Gastrocnemius medialis (tissue), 4 donors: ENCODE results near the gene CYREN. TPM values are rescaled to one million over a fixed set of nuclear protein-coding genes. Genes with fewer than 3 reads are reported as not detected.

Experiments
- ATAC-seq, 2 donors: fragments of 150-250 bp; one replicate each; pipeline ENCODE4 v1.9.1; 2016
- DNase-seq, 2 donors: peaks; one replicate each; pipeline ENCODE4 v3.0.0-alpha.2; 2019
- H3K27ac ChIP-seq, 4 donors: fragments of 200-600 bp; sonication (generic); 1 replicate in 1 of 4; 2 replicates in 3 of 4; pipeline ENCODE4 v1.5.1; 2016 to 2018; ENCODE audit warnings: mild to moderate bottlenecking in 2 of 4, moderate library complexity in 1 of 4
- H3K27me3 ChIP-seq, 3 donors: fragments of 200-600 bp; sonication (generic) in 2 of 3; 1 replicate in 1 of 3; 2 replicates in 2 of 3; pipeline versions ENCODE4 v1.5.1 to v1.6.0; 2016 to 2019; ENCODE audit warnings: mild to moderate bottlenecking in 1 of 3, moderate library complexity in 1 of 3
- H3K36me3 ChIP-seq, 2 donors: fragments of 200-600 bp; sonication (generic) in 1 of 2; one replicate each; pipeline ENCODE4 v1.5.1; 2017 to 2018
- H3K4me1 ChIP-seq, 2 donors: fragments of 200-600 bp; sonication (generic) in 1 of 2; one replicate each; pipeline ENCODE4 v1.5.1; 2016 to 2017; ENCODE audit warnings: mild to moderate bottlenecking in 2 of 2
- H3K4me3 ChIP-seq, 4 donors: fragments of 200-600 bp; sonication (generic) in 3 of 4; 1 replicate in 1 of 4; 2 replicates in 3 of 4; pipeline ENCODE4 v1.5.1; 2016 to 2019; ENCODE audit warnings: mild to moderate bottlenecking in 2 of 4
- H3K9me3 ChIP-seq, 3 donors: fragments of 200-600 bp; sonication (generic) in 2 of 3; 1 replicate in 1 of 3; 2 replicates in 2 of 3; pipeline ENCODE4 v1.5.1; 2016 to 2019
- CTCF ChIP-seq, 5 experiments: fragments of 450-650 bp in 3 of 5; fragments of 200-600 bp in 2 of 5; sonication (generic) in 2 of 5; IDR thresholded peaks in 4 of 5; conservative IDR thresholded peaks in 1 of 5; 1 replicate in 4 of 5; 2 replicates in 1 of 5; pipeline ENCODE4 v1.5.1; 2016 to 2019; ENCODE audit warnings: antibody characterized with exemption in 5 of 5, mild to moderate bottlenecking in 3 of 5, moderate library complexity in 3 of 5
- POLR2A ChIP-seq, 2 donors: fragments of 450-650 bp; IDR thresholded peaks; one replicate each; pipeline ENCODE4 v1.6.1; 2017; ENCODE audit warnings: antibody characterized with exemption in 2 of 2, mild to moderate bottlenecking in 2 of 2, moderate library complexity in 2 of 2
- in situ Hi-C, 4 donors: fragments of 200-750 bp; cut with MboI; loops; one replicate each; pipeline versions ENCODE4 v1.15.0 to v1.8.0; 2017; ENCODE audit warnings: low sequenced_read_pairs in 4 of 4
- intact Hi-C: fragments of 100-400 bp; cut with DNase I; formaldehyde crosslinking; loops from one replicate; pipeline ENCODE4 v1.15.1; 2023; ENCODE audit warnings: low total_unique reads
- total RNA-seq, 4 donors: library from RNA; depleted of rRNA; stranded (reverse); fragments of >200 nt; gene quantifications; one replicate each; pipeline versions ENCODE4 v1.1.0 to v1.2.3, GENCODE V29; 2016

CYREN gene
- total RNA-seq, 4 donors from 2014 or later = 11.8 to 51.5 (median 20.4) TPM

- DNase-seq (no peak), ATAC-seq (no peak)
- TF ChIP-seq CTCF (IDR thresholded peaks at IDR 0.05 in 4 of 5, conservative IDR thresholded peaks at IDR 0.05 in 1 of 5) = no peak
- TF ChIP-seq POLR2A (IDR thresholded peaks at IDR 0.05) = no peak
- in situ Hi-C loops = loop anchor here in 2 of 4 donors (25.0 kb wide), 2 partner anchors 212 to 537 kb away; partner anchors contain the start of gene AGBL3 (in 1 of the 2)
- Histone ChIP-seq H3K27me3 (no peaks in the 10 kb centered on the region), H3K36me3 (peaks cover 0 to 79% of the 10 kb centered on the region in 2 donors), H3K27ac (no peak overlapping the region), H3K4me1 (peaks cover under 1 to 6% of the 10 kb centered on the region in 2 donors), H3K9me3 (no peaks in the 10 kb centered on the region), H3K4me3 (no peak overlapping the region)
- intact Hi-C loops = no loop called here
Measured at GRCh38 chr7:135199439-135199838, 28.9 kb upstream of the CYREN start.

- no peaks in the 10 kb centered on the region for H3K9me3 ChIP-seq
- H3K27me3 ChIP-seq = no peaks in the 10 kb centered on the region
- no peak for TF ChIP-seq CTCF (IDR thresholded peaks at IDR 0.05 in 4 of 5, conservative IDR thresholded peaks at IDR 0.05 in 1 of 5)
- no peak for TF ChIP-seq POLR2A (IDR thresholded peaks at IDR 0.05)
- no peak overlapping the region for H3K27ac ChIP-seq
- DNase-seq (no peak), ATAC-seq (no peak)
- in situ Hi-C loops = loop anchor here in 2 of 4 donors (25.0 kb wide), 2 partner anchors 211 to 536 kb away; partner anchors contain the start of gene AGBL3 (in 1 of the 2)
- intact Hi-C loops = no loop called here
- H3K36me3 ChIP-seq = peaks cover 0 to 77% of the 10 kb centered on the region in 2 donors
- H3K4me3 ChIP-seq = no peak overlapping the region
- H3K4me1 ChIP-seq = peaks cover 0 to 6% of the 10 kb centered on the region in 2 donors
Measured at GRCh38 chr7:135197906-135198655, 27.6 kb upstream of the CYREN start.

GRCh38 chr7:135197343-135197742, 26.8 kb upstream of the CYREN start:
- no peak for ATAC-seq
- TF ChIP-seq CTCF (IDR thresholded peaks at IDR 0.05 in 4 of 5, conservative IDR thresholded peaks at IDR 0.05 in 1 of 5) (no peak), POLR2A (IDR thresholded peaks at IDR 0.05) (no peak)

GRCh38 chr7:135195968-135196629, 25.6 kb upstream of the CYREN start:
- DNase-seq (no peak), ATAC-seq (no peak)
- no peak overlapping the region for H3K27ac ChIP-seq
- in situ Hi-C loops = loop anchor here in 2 of 4 donors (25.0 kb wide), 2 partner anchors 209 to 534 kb away; partner anchors contain the start of gene AGBL3 (in 1 of the 2)
- H3K27me3 ChIP-seq = no peaks in the 10 kb centered on the region
- intact Hi-C loops = no loop called here
- no peaks in the 10 kb centered on the region for H3K9me3 ChIP-seq
- no peak overlapping the region for H3K4me3 ChIP-seq
- peaks cover 0 to 6% of the 10 kb centered on the region in 2 donors for H3K4me1 ChIP-seq
- H3K36me3 ChIP-seq = peaks cover 0 to 73% of the 10 kb centered on the region in 2 donors
- TF ChIP-seq CTCF (IDR thresholded peaks at IDR 0.05 in 4 of 5, conservative IDR thresholded peaks at IDR 0.05 in 1 of 5) = no peak
- TF ChIP-seq POLR2A (IDR thresholded peaks at IDR 0.05) = no peak

More at GRCh38 chr7:135197343-135197742, 26.8 kb upstream of the CYREN start:
- intact Hi-C loops = no loop called here
- peaks cover 0 to 6% of the 10 kb centered on the region in 2 donors for H3K4me1 ChIP-seq
- no peaks in the 10 kb centered on the region for H3K27me3 ChIP-seq
- no peak for DNase-seq
- H3K36me3 ChIP-seq = peaks cover 0 to 81% of the 10 kb centered on the region in 2 donors
- no peak overlapping the region for H3K27ac ChIP-seq
- H3K4me3 ChIP-seq = no peak overlapping the region
- in situ Hi-C loops = loop anchor here in 2 of 4 donors (25.0 kb wide), 2 partner anchors 210 to 535 kb away; partner anchors contain the start of gene AGBL3 (in 1 of the 2)
- H3K9me3 ChIP-seq = no peaks in the 10 kb centered on the region
